Mesendoderm (in vitro differentiated cells): ENCODE measurements around the gene CGB3.

Source experiments
- DNase-seq: peaks from one replicate; pipeline ENCODE4 v3.0.0; 2013
- H2AK5ac ChIP-seq: 2 replicates; pipeline ENCODE4 v1.6.1; 2013; ENCODE audit warnings: low read length, inconsistent platforms
- H2BK120ac ChIP-seq: 2 replicates; pipeline ENCODE4 v1.6.1; 2013; ENCODE audit warnings: low read depth, mild to moderate bottlenecking, low read length, moderate library complexity, mixed read lengths
- H2BK15ac ChIP-seq: replicated peaks from 2 replicates; pipeline ENCODE4 v1.6.1; 2013; ENCODE audit warnings: low read depth, mild to moderate bottlenecking, moderate library complexity
- H2BK5ac ChIP-seq: 2 replicates; pipeline ENCODE4 v1.6.1; 2013; ENCODE audit warnings: low read length, inconsistent platforms
- H3K18ac ChIP-seq: 2 replicates; pipeline ENCODE4 v1.6.1; 2013; ENCODE audit warnings: mild to moderate bottlenecking, low read length, mixed read lengths
- H3K23ac ChIP-seq: one replicate; pipeline ENCODE4 v1.6.1; 2013; ENCODE audit warnings: low read length
- H3K27ac ChIP-seq: 2 replicates; pipeline ENCODE4 v1.5.1; 2013; ENCODE audit warnings: low read depth, mild to moderate bottlenecking, inconsistent platforms, low read length, moderate library complexity
- H3K27me3 ChIP-seq: 2 replicates; pipeline ENCODE4 v1.6.1; 2013; ENCODE audit warnings: low read length, control low read depth, mild to moderate bottlenecking, inconsistent platforms; ENCODE audit not compliant: insufficient read depth, poor library complexity
- H3K36me3 ChIP-seq: 2 replicates; pipeline ENCODE4 v1.6.1; 2013; ENCODE audit warnings: low read length, inconsistent platforms; ENCODE audit not compliant: control insufficient read depth, insufficient read depth
- H3K4ac ChIP-seq: one replicate; pipeline ENCODE4 v1.6.1; 2013; ENCODE audit warnings: low read depth, mild to moderate bottlenecking, low read length, moderate library complexity
- H3K4me1 ChIP-seq: 2 replicates; pipeline ENCODE4 v1.6.1; 2013; ENCODE audit warnings: low read depth, low read length, inconsistent platforms; ENCODE audit not compliant: control insufficient read depth
- H3K4me2 ChIP-seq: 2 replicates; pipeline ENCODE4 v1.6.1; 2013; ENCODE audit warnings: low read length
- H3K4me3 ChIP-seq: 2 replicates; pipeline ENCODE4 v1.5.1; 2013; ENCODE audit warnings: mild to moderate bottlenecking, low read length
- H3K56ac ChIP-seq: one replicate; pipeline ENCODE4 v1.6.1; 2013; ENCODE audit warnings: low read length
- H3K79me1 ChIP-seq: 2 replicates; pipeline ENCODE4 v1.6.1; 2013; ENCODE audit warnings: low read length, inconsistent platforms
- H3K79me2 ChIP-seq: 2 replicates; pipeline ENCODE4 v1.6.1; 2013; ENCODE audit warnings: mild to moderate bottlenecking, low read length; ENCODE audit not compliant: control insufficient read depth, insufficient read depth
- H3K9ac ChIP-seq: 2 replicates; pipeline ENCODE4 v1.6.1; 2013; ENCODE audit warnings: low read length, inconsistent platforms
- H4K5ac ChIP-seq: one replicate; pipeline ENCODE4 v1.6.1; 2013; ENCODE audit warnings: low read length
- H4K8ac ChIP-seq: one replicate; pipeline ENCODE4 v1.6.1; 2013; ENCODE audit warnings: low read depth, mild to moderate bottlenecking, control low read depth, low read length, moderate library complexity
- WGBS: extraction: QIAGEN DNeasy Blood & Tissue Kit; methylation state at CpG from one replicate; pipeline ENCODE4 v1.1.7; 2013; ENCODE audit warnings: low lambda C conversion rate, missing lambda C conversion rate; ENCODE audit not compliant: insufficient coverage; ENCODE audit errors: extremely low coverage; 5-methylcytosine and 5-hydroxymethylcytosine counted together

Gene CGB3

DNA sequence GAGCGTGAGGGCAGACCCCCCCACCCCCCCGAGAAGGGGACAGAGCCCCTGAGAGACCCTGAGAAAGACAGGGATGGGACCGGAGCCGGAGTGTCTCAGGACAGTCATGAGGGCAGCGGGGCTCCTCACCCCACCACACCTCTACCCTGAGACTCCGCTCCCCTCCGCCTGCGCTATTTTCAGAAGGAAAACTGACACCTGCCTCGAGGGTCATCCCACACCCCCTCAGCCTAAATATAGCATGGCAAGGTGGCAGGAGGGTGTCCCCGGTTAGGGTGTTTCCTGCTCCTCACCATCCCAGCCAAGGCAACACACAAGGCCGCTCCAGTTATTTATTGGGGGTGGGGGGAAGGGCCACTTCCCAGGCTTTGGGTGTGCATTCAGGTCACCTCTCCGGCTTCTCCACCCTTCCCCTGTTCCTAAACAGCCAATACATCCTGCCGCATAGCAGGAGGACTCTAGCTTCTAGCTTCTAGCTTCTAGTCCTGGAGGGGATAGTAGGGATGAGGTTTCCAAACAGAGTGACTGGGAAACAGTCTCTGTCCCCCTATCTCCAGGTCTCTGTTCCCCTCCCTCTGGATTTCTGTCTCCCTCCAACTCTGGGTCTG lies 41.9 kb upstream of the CGB3 start:
- H3K18ac ChIP-seq, result no peak overlapping the region
- H3K23ac ChIP-seq, result no peak overlapping the region
- DNase-seq, result peak; percentile 38
- H3K36me3 ChIP-seq, result no peaks in the 10 kb centered on the region
- no peak overlapping the region for H3K27ac ChIP-seq
- H3K4me3 ChIP-seq, result no peak overlapping the region
- H3K4ac ChIP-seq, result no peak overlapping the region
- no peak overlapping the region for H2BK5ac ChIP-seq
- no peak overlapping the region for H3K9ac ChIP-seq
- no peak overlapping the region for H4K8ac ChIP-seq
- peaks cover 6% of the 10 kb centered on the region for H3K4me1 ChIP-seq
- H2BK15ac ChIP-seq, result no peak overlapping the region
- no peak overlapping the region for H3K56ac ChIP-seq
- WGBS, result no CpG with 5 or more reads among the region's 13 CpGs
- no peak overlapping the region for H4K5ac ChIP-seq
- H3K27me3 ChIP-seq, result peaks cover 2% of the 10 kb centered on the region
- H3K4me2 ChIP-seq, result no peak overlapping the region
- no peaks in the 10 kb centered on the region for H3K79me1 ChIP-seq
- H2BK120ac ChIP-seq, result no peak overlapping the region
- no peak overlapping the region for H2AK5ac ChIP-seq
- no peaks in the 10 kb centered on the region for H3K79me2 ChIP-seq

DNA sequence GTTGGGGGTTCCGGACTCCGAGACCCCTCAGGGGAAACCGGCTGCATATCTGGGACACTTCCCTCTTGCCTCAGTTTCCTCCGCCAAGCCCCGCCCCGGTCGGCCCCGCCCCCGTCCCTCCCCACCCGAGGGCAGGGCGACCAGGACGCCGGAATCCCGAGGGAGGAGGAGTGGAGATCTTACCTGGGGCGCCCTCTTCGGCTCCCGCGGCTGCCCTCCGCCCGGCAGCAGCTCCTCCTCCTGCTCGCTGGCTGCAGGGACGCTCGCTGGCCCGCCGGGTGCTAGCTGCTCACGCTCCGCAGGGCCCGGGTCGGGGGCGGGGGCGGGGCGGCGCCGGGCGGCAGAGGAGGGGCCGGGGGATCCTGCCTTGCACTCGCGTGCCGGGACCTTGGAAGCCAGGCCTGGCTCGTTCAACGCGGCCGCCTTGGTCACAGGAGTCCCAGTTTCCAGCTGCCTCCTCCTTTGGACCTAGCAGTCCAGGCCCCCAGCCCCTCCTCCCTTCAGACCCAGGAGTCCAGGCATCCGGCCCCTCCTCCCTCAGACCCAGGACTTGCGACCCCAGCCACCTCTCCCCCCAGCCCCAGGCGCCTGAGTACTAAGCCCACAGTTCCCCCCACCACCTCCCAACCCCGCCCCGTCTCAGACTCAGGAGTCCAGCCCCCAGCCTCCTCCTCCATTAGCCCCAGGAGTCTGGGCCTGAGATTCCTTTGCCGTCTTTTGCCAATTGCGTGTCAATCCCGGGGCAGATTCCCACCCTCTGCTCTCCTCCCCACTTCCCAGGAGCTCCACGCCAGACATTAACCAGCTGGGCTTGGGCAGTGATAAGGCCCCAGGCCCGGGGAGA lies 40.9 kb upstream of the CGB3 start, which contains the start of gene NTF4:
Gene NTF4, minus strand, starts transcription at position 51 of the 844 bp plus-strand sequence. CDS start 2,821 bp downstream, outside the sequence.
- Histone ChIP-seq H3K79me1 (no peaks in the 10 kb centered on the region), H2BK15ac (no peak within 1 kb of the TSS), H3K36me3 (no peaks in the 10 kb centered on the region), H3K4me3 (no peak within 1 kb of the TSS), H3K23ac (no peak within 1 kb of the TSS), H2AK5ac (peak within 1 kb of the TSS; percentile 24), H3K79me2 (no peaks in the 10 kb centered on the region), H3K4me2 (peak within 1 kb of the TSS; percentile 64), H3K4ac (no peak within 1 kb of the TSS), H2BK5ac (no peak within 1 kb of the TSS), H3K9ac (peak within 1 kb of the TSS; percentile 63), H4K8ac (no peak within 1 kb of the TSS), H3K4me1 (peaks cover 6% of the 10 kb centered on the region), H3K27me3 (peaks cover 2% of the 10 kb centered on the region), H3K27ac (no peak within 1 kb of the TSS), H3K18ac (peak within 1 kb of the TSS; percentile 56), H3K56ac (peak within 1 kb of the TSS; percentile 83), H4K5ac (no peak within 1 kb of the TSS), H2BK120ac (no peak within 1 kb of the TSS)
- no CpG with 5 or more reads among the region's 53 CpGs for WGBS
- DNase-seq, result peak; percentile 76

GRCh38 chr19:49064029-49064629 lies 40.0 kb upstream of the CGB3 start:
- Histone ChIP-seq H3K18ac (no peak overlapping the region), H2AK5ac (peak overlapping the region; percentile 24), H4K5ac (no peak overlapping the region), H3K4me2 (no peak overlapping the region), H3K79me2 (no peaks in the 10 kb centered on the region), H3K4me1 (peaks cover 6% of the 10 kb centered on the region), H3K9ac (peak overlapping the region; percentile 50), H3K27ac (no peak overlapping the region), H3K56ac (peak overlapping the region; percentile 60), H3K23ac (no peak overlapping the region), H2BK120ac (no peak overlapping the region), H3K4me3 (no peak overlapping the region), H3K27me3 (no peaks in the 10 kb centered on the region), H2BK15ac (no peak overlapping the region), H3K4ac (no peak overlapping the region), H4K8ac (no peak overlapping the region), H3K36me3 (no peaks in the 10 kb centered on the region), H3K79me1 (no peaks in the 10 kb centered on the region), H2BK5ac (no peak overlapping the region)
- WGBS, result no CpG with 5 or more reads among the region's 10 CpGs
- peak; percentile 29 for DNase-seq

DNA sequence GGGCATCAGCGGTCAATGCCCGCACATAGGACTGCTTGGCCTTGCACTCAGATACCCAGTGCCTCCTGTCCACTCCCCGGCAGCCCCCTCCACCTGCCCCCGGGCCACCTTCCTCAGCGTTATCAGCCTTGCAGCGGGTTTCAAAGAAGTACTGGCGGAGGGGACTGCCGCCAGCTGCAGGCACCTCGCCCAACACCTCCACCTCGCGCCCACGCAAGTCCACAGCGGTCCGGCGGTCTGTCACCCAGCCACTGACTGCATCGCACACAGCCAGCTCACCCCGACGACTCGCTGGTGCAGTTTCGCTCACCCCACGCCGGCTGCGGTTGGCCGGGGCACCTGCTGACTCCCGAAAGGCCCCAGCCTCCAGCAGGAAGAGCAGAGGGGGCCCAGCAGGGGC lies 37.3 kb upstream of the CGB3 start:
- Histone ChIP-seq H3K4me3 (no peak overlapping the region), H2AK5ac (no peak overlapping the region), H3K23ac (no peak overlapping the region), H4K5ac (no peak overlapping the region), H4K8ac (no peak overlapping the region), H3K36me3 (no peaks in the 10 kb centered on the region), H3K4me1 (peaks cover 6% of the 10 kb centered on the region), H2BK15ac (no peak overlapping the region), H3K79me1 (no peaks in the 10 kb centered on the region), H3K56ac (no peak overlapping the region), H3K4me2 (no peak overlapping the region), H3K79me2 (no peaks in the 10 kb centered on the region), H3K27me3 (peaks cover 2% of the 10 kb centered on the region), H3K27ac (no peak overlapping the region), H2BK120ac (no peak overlapping the region), H3K9ac (no peak overlapping the region), H3K18ac (no peak overlapping the region), H2BK5ac (no peak overlapping the region), H3K4ac (no peak overlapping the region)
- no CpG with 5 or more reads among the region's 25 CpGs for WGBS
- DNase-seq, result no peak

GRCh38 chr19:49061000-49061399 lies 36.9 kb upstream of the CGB3 start:
- Histone ChIP-seq H4K8ac (no peak overlapping the region), H2BK120ac (no peak overlapping the region), H3K9ac (no peak overlapping the region), H2AK5ac (no peak overlapping the region), H3K4ac (no peak overlapping the region), H3K18ac (no peak overlapping the region), H3K56ac (no peak overlapping the region), H3K4me2 (no peak overlapping the region), H2BK5ac (no peak overlapping the region), H4K5ac (no peak overlapping the region), H3K4me3 (no peak overlapping the region), H3K23ac (no peak overlapping the region), H3K36me3 (no peaks in the 10 kb centered on the region), H3K4me1 (peaks cover 6% of the 10 kb centered on the region), H2BK15ac (no peak overlapping the region), H3K79me2 (no peaks in the 10 kb centered on the region), H3K27ac (no peak overlapping the region), H3K79me1 (no peaks in the 10 kb centered on the region), H3K27me3 (peaks cover 2% of the 10 kb centered on the region)
- no peak for DNase-seq
- no CpG with 5 or more reads among the region's 2 CpGs for WGBS
